ENCODE measurements around the gene ARMCX2. TPM values are rescaled to one million over a fixed set of nuclear protein-coding genes. Genes with fewer than 3 reads are reported as not detected.
"Not testable (repeated sequence)": the region's sequence is repeated elsewhere in the genome, so short reads cannot be mapped to it uniquely, and the experiment has no call there.

The ARMCX2 gene
- total RNA-seq, 1 experiment from 2014 or later, result 0.98 TPM

DNA sequence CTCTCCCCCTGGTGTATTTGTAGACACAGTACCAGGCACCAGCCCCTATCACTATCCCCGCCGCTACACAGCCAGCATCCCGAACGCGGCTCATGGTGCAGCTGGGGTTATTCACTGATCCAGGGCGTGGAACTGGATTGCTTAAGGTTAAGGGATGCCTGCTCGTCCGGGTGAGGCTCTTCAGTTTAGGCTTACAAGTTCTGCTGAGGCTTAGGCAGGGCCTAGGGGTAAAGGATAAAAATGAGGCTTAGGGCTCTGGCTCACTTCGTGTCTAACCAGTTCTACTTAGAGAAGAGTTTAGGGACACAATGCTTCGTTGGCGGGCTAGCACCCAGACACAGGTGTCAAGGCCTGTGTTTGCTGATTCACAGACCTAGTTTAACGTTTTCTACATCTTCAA, 2.2 kb downstream of the ARMCX2 start:
- TF ChIP-seq EZH2 (IDR thresholded peaks at IDR 0.05; ENCODE audit: low read length, unreplicated experiment) (no peak), EZH2phosphoT487 (IDR thresholded peaks at IDR 0.05; ENCODE audit: borderline replicate concordance, low read length) (no peak)
- TF ChIP-seq, protein P1, sequence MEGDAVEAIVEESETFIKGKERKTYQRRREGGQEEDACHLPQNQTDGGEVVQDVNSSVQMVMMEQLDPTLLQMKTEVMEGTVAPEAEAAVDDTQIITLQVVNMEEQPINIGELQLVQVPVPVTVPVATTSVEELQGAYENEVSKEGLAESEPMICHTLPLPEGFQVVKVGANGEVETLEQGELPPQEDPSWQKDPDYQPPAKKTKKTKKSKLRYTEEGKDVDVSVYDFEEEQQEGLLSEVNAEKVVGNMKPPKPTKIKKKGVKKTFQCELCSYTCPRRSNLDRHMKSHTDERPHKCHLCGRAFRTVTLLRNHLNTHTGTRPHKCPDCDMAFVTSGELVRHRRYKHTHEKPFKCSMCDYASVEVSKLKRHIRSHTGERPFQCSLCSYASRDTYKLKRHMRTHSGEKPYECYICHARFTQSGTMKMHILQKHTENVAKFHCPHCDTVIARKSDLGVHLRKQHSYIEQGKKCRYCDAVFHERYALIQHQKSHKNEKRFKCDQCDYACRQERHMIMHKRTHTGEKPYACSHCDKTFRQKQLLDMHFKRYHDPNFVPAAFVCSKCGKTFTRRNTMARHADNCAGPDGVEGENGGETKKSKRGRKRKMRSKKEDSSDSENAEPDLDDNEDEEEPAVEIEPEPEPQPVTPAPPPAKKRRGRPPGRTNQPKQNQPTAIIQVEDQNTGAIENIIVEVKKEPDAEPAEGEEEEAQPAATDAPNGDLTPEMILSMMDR (conservative IDR thresholded peaks at IDR 0.05; ENCODE audit: low read depth, low read length), result no peak
- Histone ChIP-seq H4K20me1 (ENCODE audit: low read length) (no peaks in the 10 kb centered on the region), H3K9me3 (ENCODE audit: low read length) (no peaks in the 10 kb centered on the region), H3K4me2 (ENCODE audit: low read length) (no peak overlapping the region), H3K4me1 (ENCODE audit: insufficient read depth, low read length) (no peaks in the 10 kb centered on the region), H3K9ac (ENCODE audit: low read length) (no peak overlapping the region), H3K36me3 (ENCODE audit: low read depth, low read length) (no peaks in the 10 kb centered on the region), H3K9me2 (replicated peaks; ENCODE audit: low read length) (no peaks in the 10 kb centered on the region), H2AFZ (ENCODE audit: low read length) (no peak overlapping the region), H3K79me2 (ENCODE audit: low read length) (no peaks in the 10 kb centered on the region), H3K4me3 (ENCODE audit: low read length) (no peak overlapping the region), H3K27me3 (ENCODE audit: low read length) (peaks cover 6% of the 10 kb centered on the region; the same call in 1 of the 2 replicates), H3F3A (ENCODE audit: low read length, unreplicated experiment) (no peaks in the 10 kb centered on the region), H3K27ac (ENCODE audit: low read length) (no peak overlapping the region)
- POLR2A ChIA-PET (ENCODE audit: unreplicated experiment), result no interaction called here
- no TSS peak for BruUV-seq (replicated peaks)
- no peak for DNase-seq
- intact Hi-C loops (cut with micrococcal nuclease), result no loop called here
- no peak for ATAC-seq
- CTCF ChIA-PET, result no interaction called here

GRCh38 chrX:101656817-101657216, 2.8 kb downstream of the ARMCX2 start:
- Histone ChIP-seq H3K9me3 (ENCODE audit: low read length) (no peaks in the 10 kb centered on the region), H3K4me1 (ENCODE audit: insufficient read depth, low read length) (no peaks in the 10 kb centered on the region), H3K4me2 (ENCODE audit: low read length) (no peak overlapping the region), H4K20me1 (ENCODE audit: low read length) (no peaks in the 10 kb centered on the region), H3K27ac (ENCODE audit: low read length) (no peak overlapping the region), H3K4me3 (ENCODE audit: low read length) (no peak overlapping the region), H3K9me2 (replicated peaks; ENCODE audit: low read length) (no peaks in the 10 kb centered on the region), H3F3A (ENCODE audit: low read length, unreplicated experiment) (no peaks in the 10 kb centered on the region), H3K27me3 (ENCODE audit: low read length) (peaks cover 6% of the 10 kb centered on the region; the same call in 1 of the 2 replicates), H3K36me3 (ENCODE audit: low read depth, low read length) (no peaks in the 10 kb centered on the region), H3K9ac (ENCODE audit: low read length) (no peak overlapping the region), H2AFZ (ENCODE audit: low read length) (no peak overlapping the region), H3K79me2 (ENCODE audit: low read length) (no peaks in the 10 kb centered on the region)
- CTCF ChIA-PET, result no interaction called here
- DNase-seq, result no peak
- POLR2A ChIA-PET (ENCODE audit: unreplicated experiment), result no interaction called here
- TF ChIP-seq, protein P1 (conservative IDR thresholded peaks at IDR 0.05; ENCODE audit: low read depth, low read length), result no peak
- TF ChIP-seq EZH2 (IDR thresholded peaks at IDR 0.05; ENCODE audit: low read length, unreplicated experiment), result no peak
- TF ChIP-seq EZH2phosphoT487 (IDR thresholded peaks at IDR 0.05; ENCODE audit: borderline replicate concordance, low read length), result no peak
- no TSS peak for BruUV-seq (replicated peaks)
- no peak for ATAC-seq
- intact Hi-C loops (cut with micrococcal nuclease), result no loop called here

GRCh38 chrX:101655534-101655933, 4.1 kb downstream of the ARMCX2 start:
- Histone ChIP-seq H3K4me2 (ENCODE audit: low read length) (no peak overlapping the region), H4K20me1 (ENCODE audit: low read length) (no peaks in the 10 kb centered on the region), H3K27me3 (ENCODE audit: low read length) (no peaks in the 10 kb centered on the region), H3K36me3 (ENCODE audit: low read depth, low read length) (no peaks in the 10 kb centered on the region), H3K4me3 (ENCODE audit: low read length) (no peak overlapping the region), H3K4me1 (ENCODE audit: insufficient read depth, low read length) (no peaks in the 10 kb centered on the region), H3K27ac (ENCODE audit: low read length) (no peak overlapping the region), H3F3A (ENCODE audit: low read length, unreplicated experiment) (no peaks in the 10 kb centered on the region), H3K9me2 (replicated peaks; ENCODE audit: low read length) (no peaks in the 10 kb centered on the region), H3K9me3 (ENCODE audit: low read length) (no peaks in the 10 kb centered on the region), H3K79me2 (ENCODE audit: low read length) (no peaks in the 10 kb centered on the region), H2AFZ (ENCODE audit: low read length) (no peak overlapping the region), H3K9ac (ENCODE audit: low read length) (no peak overlapping the region)
- ChIA-PET POLR2A (ENCODE audit: unreplicated experiment) (no interaction called here), CTCF (no interaction called here)
- BruUV-seq (replicated peaks), result no TSS peak
- ATAC-seq (no peak), DNase-seq (no peak)
- intact Hi-C loops (cut with micrococcal nuclease), result no loop called here
- TF ChIP-seq EZH2phosphoT487 (IDR thresholded peaks at IDR 0.05; ENCODE audit: borderline replicate concordance, low read length) (no peak), EZH2 (IDR thresholded peaks at IDR 0.05; ENCODE audit: low read length, unreplicated experiment) (no peak)
- TF ChIP-seq, protein P1 (conservative IDR thresholded peaks at IDR 0.05; ENCODE audit: low read depth, low read length), result no peak

GRCh38 chrX:101647716-101648115, 11.9 kb downstream of the ARMCX2 start:
- H3K4me3 ChIP-seq (ENCODE audit: low read length); ATAC-seq; H3K27me3 ChIP-seq (ENCODE audit: low read length); BruUV-seq (replicated peaks); H3K79me2 ChIP-seq (ENCODE audit: low read length); H2AFZ ChIP-seq (ENCODE audit: low read length); H3K4me2 ChIP-seq (ENCODE audit: low read length); H3K4me1 ChIP-seq (ENCODE audit: insufficient read depth, low read length); H4K20me1 ChIP-seq (ENCODE audit: low read length); H3K9ac ChIP-seq (ENCODE audit: low read length); DNase-seq; H3K27ac ChIP-seq (ENCODE audit: low read length); H3K9me2 ChIP-seq (replicated peaks; ENCODE audit: low read length); H3K36me3 ChIP-seq (ENCODE audit: low read depth, low read length); CTCF ChIA-PET; POLR2A ChIA-PET (ENCODE audit: unreplicated experiment); H3K9me3 ChIP-seq (ENCODE audit: low read length); H3F3A ChIP-seq (ENCODE audit: low read length, unreplicated experiment); intact Hi-C loops (cut with micrococcal nuclease): not testable (repeated sequence)
